HCT116 (cell line): ENCODE data around the gene AAK1. TPM values are rescaled to one million over a fixed set of nuclear protein-coding genes. Genes with fewer than 3 reads are reported as not detected.

Experiments used
- ATAC-seq: fragments of 200-7000 bp; cut with Tn5 transposase; 2 replicates; pipeline ENCODE4 v1.9.1; 2020; ENCODE audit warnings: mild to moderate bottlenecking, moderate library complexity
- BruUV-seq: library from RNA; stranded (reverse); fragments of 400-500 nt; replicated peaks from 2 replicates; lab custom pipeline; 2021; lab: Mats Ljungman, UMichigan
- CTCF ChIA-PET: fragments of 300-600 bp; sonication (Branson Sonifier 250); formaldehyde crosslinking; loops from one replicate; lab custom pipeline; 2021; ENCODE audit warnings: antibody characterized with exemption; lab: Charles Lee
- POLR2A ChIA-PET: fragments of 300-600, 350-600 bp; sonication (Branson Sonifier 250); formaldehyde crosslinking; loops from one replicate; lab custom pipeline; 2021; ENCODE audit warnings: antibody characterized with exemption; lab: Charles Lee
- RAD21 ChIA-PET, 2 experiments: fragments of 300-600 bp; sonication (Branson Sonifier 250); formaldehyde crosslinking; loops; one replicate each; lab custom pipeline; 2023; ENCODE audit warnings: low total read pairs in 2 of 2; ENCODE audit not compliant: uncharacterized antibody in 2 of 2, unreplicated experiment in 2 of 2, low non-redundant PET in 1 of 2; lab: Charles Lee
- DNase-seq: peaks from one replicate; pipeline ENCODE4 v3.0.0-alpha.2; 2010; ENCODE audit warnings: low read depth, low spot score
- H2AFZ ChIP-seq: fragments of 200-600 bp; shearing (Covaris generic), sonication (generic); 2 replicates; pipeline ENCODE4 v1.6.1; 2017; ENCODE audit warnings: low read depth, mixed run types, mixed read lengths, antibody characterized with exemption, low read length; ENCODE audit not compliant: poor library complexity, severe bottlenecking
- H3K27ac ChIP-seq: 2 replicates; pipeline ENCODE4 v1.5.1; 2012; ENCODE audit warnings: low read depth, low read length
- H3K27me3 ChIP-seq: fragments of 200-600 bp; sonication (generic); 2 replicates; pipeline ENCODE4 v1.6.1; 2016; ENCODE audit warnings: mixed run types, low read length, mixed read lengths; ENCODE audit not compliant: insufficient read depth
- H3K36me3 ChIP-seq, 2 experiments: fragments of 200-500 bp in 1 of 2; fragments of 200-600 bp in 1 of 2; sonication (Bioruptor generic) in 1 of 2; sonication (generic) in 1 of 2; 2 replicates each; pipeline versions ENCODE4 v1.5.1 to v1.6.1; 2014 to 2016; ENCODE audit warnings: low read length in 2 of 2, inconsistent platforms in 1 of 2, mixed read lengths in 1 of 2, mixed run types in 1 of 2; ENCODE audit not compliant: insufficient read depth in 2 of 2, control insufficient read depth in 1 of 2
- H3K4me1 ChIP-seq, 2 experiments: fragments of 200-600 bp in 1 of 2; sonication (generic) in 1 of 2; 2 replicates each; pipeline versions ENCODE4 v1.5.1 to v1.6.1; 2012 to 2017; ENCODE audit warnings: low read length in 2 of 2, inconsistent platforms in 1 of 2, mild to moderate bottlenecking in 1 of 2, mixed read lengths in 1 of 2, mixed run types in 1 of 2, moderate library complexity in 1 of 2; ENCODE audit not compliant: insufficient read depth in 2 of 2, control insufficient read depth in 1 of 2
- H3K4me2 ChIP-seq: fragments of 200-600 bp; sonication (generic); 2 replicates; pipeline ENCODE4 v1.6.1; 2017; ENCODE audit warnings: mixed run types, low read length, mixed read lengths
- H3K4me3 ChIP-seq, 2 experiments: fragments of 200-600 bp in 1 of 2; sonication (generic) in 1 of 2; replicated peaks in 1 of 2; 2 replicates each; pipeline ENCODE4 v1.5.1; 2011 to 2016; ENCODE audit warnings: low read length in 2 of 2, control low read depth in 1 of 2, low read depth in 1 of 2, mild to moderate bottlenecking in 1 of 2, mixed read lengths in 1 of 2, mixed run types in 1 of 2
- H3K79me2 ChIP-seq: fragments of 200-600 bp; sonication (generic); 2 replicates; pipeline ENCODE4 v1.6.1; 2017; ENCODE audit warnings: mild to moderate bottlenecking, mixed run types, low read length, moderate library complexity, mixed read lengths; ENCODE audit not compliant: insufficient read depth
- H3K9ac ChIP-seq: fragments of 200-600 bp; sonication (generic); 2 replicates; pipeline ENCODE4 v1.6.1; 2016; ENCODE audit warnings: low read length, mixed read lengths
- H3K9me2 ChIP-seq: fragments of 200-600 bp; sonication (generic), shearing (Covaris generic); 2 replicates; pipeline ENCODE4 v1.6.1; 2017; ENCODE audit warnings: mixed run types, mild to moderate bottlenecking, moderate library complexity; ENCODE audit not compliant: insufficient read depth
- H3K9me3 ChIP-seq, 2 experiments: fragments of 200-500 bp in 1 of 2; fragments of 200-600 bp in 1 of 2; sonication (Bioruptor generic) in 1 of 2; sonication (generic) in 1 of 2; 2 replicates each; pipeline ENCODE4 v1.6.1; 2014 to 2017; ENCODE audit warnings: low read length in 2 of 2, mixed read lengths in 2 of 2, inconsistent platforms in 1 of 2, low read depth in 1 of 2, mild to moderate bottlenecking in 1 of 2, mixed run types in 1 of 2, moderate library complexity in 1 of 2; ENCODE audit not compliant: control insufficient read depth in 1 of 2, insufficient read depth in 1 of 2
- H4K20me1 ChIP-seq: fragments of 200-600 bp; sonication (generic), shearing (Covaris generic); 2 replicates; pipeline ENCODE4 v1.6.1; 2017; ENCODE audit warnings: mixed run types, mild to moderate bottlenecking, moderate library complexity; ENCODE audit not compliant: insufficient read depth
- CBX3 ChIP-seq: IDR thresholded peaks from 2 replicates; pipeline ENCODE4 v1.6.1; 2012; ENCODE audit warnings: low read depth
- EGR1 ChIP-seq: IDR thresholded peaks from 2 replicates; pipeline ENCODE4 v1.6.1; 2012; ENCODE audit warnings: low read depth
- EZH2phosphoT487 ChIP-seq: fragments of 200-600 bp; IDR thresholded peaks from 2 replicates; pipeline ENCODE4 v1.6.1; 2018; ENCODE audit warnings: antibody characterized with exemption, borderline replicate concordance
- FOSL1 ChIP-seq: IDR thresholded peaks from 2 replicates; pipeline ENCODE4 v1.6.1; 2012; ENCODE audit warnings: low read depth
- JUND ChIP-seq: IDR thresholded peaks from 2 replicates; pipeline ENCODE4 v1.6.1; 2012
- POLR2A ChIP-seq: IDR thresholded peaks from 2 replicates; pipeline ENCODE4 v1.7.0; 2011; ENCODE audit warnings: borderline replicate concordance; ENCODE audit not compliant: insufficient read depth, insufficient read length; ENCODE audit errors: extremely low read depth
- RAD21 ChIP-seq: IDR thresholded peaks from 2 replicates; pipeline ENCODE4 v1.6.1; 2012; ENCODE audit warnings: low read depth, mild to moderate bottlenecking
- TCF7L2 ChIP-seq: IDR thresholded peaks from 2 replicates; pipeline ENCODE4 v1.7.0; 2011; ENCODE audit warnings: borderline replicate concordance, inconsistent platforms; ENCODE audit not compliant: insufficient read depth, insufficient read length; ENCODE audit errors: extremely low read depth
- YY1 ChIP-seq: IDR thresholded peaks from 2 replicates; pipeline ENCODE4 v1.6.1; 2011; ENCODE audit warnings: low read length, low read depth, moderate library complexity, mild to moderate bottlenecking; ENCODE audit not compliant: insufficient replicate concordance; ENCODE audit errors: extremely low read depth
- ZFX ChIP-seq: fragments of 450-650 bp; IDR thresholded peaks from 2 replicates; pipeline ENCODE4 v1.6.1; 2017
- ZNF274 ChIP-seq: fragments of 200-500 bp; sonication (Bioruptor generic); IDR thresholded peaks from 2 replicates; pipeline ENCODE4 v1.6.1; 2014; ENCODE audit warnings: mild to moderate bottlenecking, low read depth, low read length, inconsistent platforms
- intact Hi-C: fragments of 100-400 bp; cut with micrococcal nuclease; formaldehyde crosslinking; loops from 2 replicates; pipeline ENCODE4 v1.10.0; 2022
- total RNA-seq: library from RNA; stranded (reverse); gene quantifications from one replicate; pipeline ENCODE4 v1.2.1, GENCODE V29; 2021; ENCODE audit not compliant: unreplicated experiment
- TF ChIP-seq, protein P1 (sequence below): IDR thresholded peaks from 2 replicates; pipeline ENCODE4 v1.6.1; 2012
- TF ChIP-seq, protein P2 (sequence below), 3 experiments: fragments of 200-600 bp in 1 of 3; sonication (generic) in 1 of 3; IDR thresholded peaks in 2 of 3; conservative IDR thresholded peaks in 1 of 3; 2 replicates each; pipeline ENCODE4 v1.5.1; 2012 to 2017; ENCODE audit warnings: low read depth in 2 of 3, low read length in 2 of 3, antibody characterized with exemption in 1 of 3, borderline replicate concordance in 1 of 3, control low read depth in 1 of 3, mild to moderate bottlenecking in 1 of 3, mixed read lengths in 1 of 3, mixed run types in 1 of 3, moderate library complexity in 1 of 3; ENCODE audit not compliant: insufficient read depth in 1 of 3
- TF ChIP-seq, protein P3 (sequence below): IDR thresholded peaks from 2 replicates; pipeline ENCODE4 v1.6.1; 2011; ENCODE audit warnings: mild to moderate bottlenecking, low read length, moderate library complexity; ENCODE audit not compliant: insufficient replicate concordance; ENCODE audit errors: extremely low read depth
- TF ChIP-seq, protein P4 (sequence below): IDR thresholded peaks from 2 replicates; pipeline ENCODE4 v1.6.1; 2012

Gene AAK1
- total RNA-seq, 1 experiment from 2014 or later, result 32.0 TPM

DNA sequence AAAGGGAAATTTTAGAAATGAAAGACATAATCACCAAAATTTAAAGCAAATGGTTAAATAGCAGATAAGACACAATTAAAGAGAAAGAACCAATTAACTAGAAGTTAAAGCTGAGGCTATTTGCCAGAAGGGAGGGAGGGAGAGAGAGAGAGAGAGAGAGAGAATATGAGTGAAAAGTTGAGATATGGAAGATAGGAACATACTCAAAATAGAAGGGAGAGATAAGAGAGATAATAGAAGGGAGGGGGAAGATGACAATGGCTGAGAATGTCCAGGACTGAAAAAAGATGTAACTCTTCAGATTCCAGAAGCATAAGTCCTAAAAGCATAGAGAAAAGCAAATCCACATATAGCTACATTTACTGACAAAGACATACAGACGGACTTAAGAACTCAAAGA is 17.1 kb upstream of the AAK1 start:
- ATAC-seq, result no peak
- Histone ChIP-seq H3K9ac (no peak overlapping the region), H2AFZ (no peak overlapping the region), H3K9me3 (no peaks in the 10 kb centered on the region), H3K36me3 (no peaks in the 10 kb centered on the region), H3K27ac (no peak overlapping the region), H3K4me2 (no peak overlapping the region), H3K27me3 (no peaks in the 10 kb centered on the region), H3K79me2 (no peaks in the 10 kb centered on the region), H3K4me3 (no peak overlapping the region), H4K20me1 (no peaks in the 10 kb centered on the region)
- ChIA-PET RAD21 (no interaction called here), POLR2A (no interaction called here)
- BruUV-seq, result no TSS peak
- no peak for TF ChIP-seq POLR2A
- TF ChIP-seq TCF7L2, result no peak
- TF ChIP-seq CBX3, result no peak
- TF ChIP-seq, protein P1, sequence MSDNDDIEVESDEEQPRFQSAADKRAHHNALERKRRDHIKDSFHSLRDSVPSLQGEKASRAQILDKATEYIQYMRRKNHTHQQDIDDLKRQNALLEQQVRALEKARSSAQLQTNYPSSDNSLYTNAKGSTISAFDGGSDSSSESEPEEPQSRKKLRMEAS, result no peak
- no peak for TF ChIP-seq EGR1
- TF ChIP-seq, protein P2, sequence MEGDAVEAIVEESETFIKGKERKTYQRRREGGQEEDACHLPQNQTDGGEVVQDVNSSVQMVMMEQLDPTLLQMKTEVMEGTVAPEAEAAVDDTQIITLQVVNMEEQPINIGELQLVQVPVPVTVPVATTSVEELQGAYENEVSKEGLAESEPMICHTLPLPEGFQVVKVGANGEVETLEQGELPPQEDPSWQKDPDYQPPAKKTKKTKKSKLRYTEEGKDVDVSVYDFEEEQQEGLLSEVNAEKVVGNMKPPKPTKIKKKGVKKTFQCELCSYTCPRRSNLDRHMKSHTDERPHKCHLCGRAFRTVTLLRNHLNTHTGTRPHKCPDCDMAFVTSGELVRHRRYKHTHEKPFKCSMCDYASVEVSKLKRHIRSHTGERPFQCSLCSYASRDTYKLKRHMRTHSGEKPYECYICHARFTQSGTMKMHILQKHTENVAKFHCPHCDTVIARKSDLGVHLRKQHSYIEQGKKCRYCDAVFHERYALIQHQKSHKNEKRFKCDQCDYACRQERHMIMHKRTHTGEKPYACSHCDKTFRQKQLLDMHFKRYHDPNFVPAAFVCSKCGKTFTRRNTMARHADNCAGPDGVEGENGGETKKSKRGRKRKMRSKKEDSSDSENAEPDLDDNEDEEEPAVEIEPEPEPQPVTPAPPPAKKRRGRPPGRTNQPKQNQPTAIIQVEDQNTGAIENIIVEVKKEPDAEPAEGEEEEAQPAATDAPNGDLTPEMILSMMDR (IDR thresholded peaks at IDR 0.05 in 2 of 3, conservative IDR thresholded peaks at IDR 0.05 in 1 of 3; ENCODE audit: borderline replicate concordance in 1 of 3, insufficient read depth in 1 of 3, low read depth in 2 of 3, low read length in 2 of 3), result no peak
- TF ChIP-seq, protein P3, sequence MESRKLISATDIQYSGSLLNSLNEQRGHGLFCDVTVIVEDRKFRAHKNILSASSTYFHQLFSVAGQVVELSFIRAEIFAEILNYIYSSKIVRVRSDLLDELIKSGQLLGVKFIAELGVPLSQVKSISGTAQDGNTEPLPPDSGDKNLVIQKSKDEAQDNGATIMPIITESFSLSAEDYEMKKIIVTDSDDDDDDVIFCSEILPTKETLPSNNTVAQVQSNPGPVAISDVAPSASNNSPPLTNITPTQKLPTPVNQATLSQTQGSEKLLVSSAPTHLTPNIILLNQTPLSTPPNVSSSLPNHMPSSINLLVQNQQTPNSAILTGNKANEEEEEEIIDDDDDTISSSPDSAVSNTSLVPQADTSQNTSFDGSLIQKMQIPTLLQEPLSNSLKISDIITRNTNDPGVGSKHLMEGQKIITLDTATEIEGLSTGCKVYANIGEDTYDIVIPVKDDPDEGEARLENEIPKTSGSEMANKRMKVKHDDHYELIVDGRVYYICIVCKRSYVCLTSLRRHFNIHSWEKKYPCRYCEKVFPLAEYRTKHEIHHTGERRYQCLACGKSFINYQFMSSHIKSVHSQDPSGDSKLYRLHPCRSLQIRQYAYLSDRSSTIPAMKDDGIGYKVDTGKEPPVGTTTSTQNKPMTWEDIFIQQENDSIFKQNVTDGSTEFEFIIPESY, result no peak
- no peak for TF ChIP-seq RAD21
- no peak for TF ChIP-seq EZH2phosphoT487
- TF ChIP-seq ZNF274, result no peak
- TF ChIP-seq YY1, result no peak
- TF ChIP-seq, protein P4, sequence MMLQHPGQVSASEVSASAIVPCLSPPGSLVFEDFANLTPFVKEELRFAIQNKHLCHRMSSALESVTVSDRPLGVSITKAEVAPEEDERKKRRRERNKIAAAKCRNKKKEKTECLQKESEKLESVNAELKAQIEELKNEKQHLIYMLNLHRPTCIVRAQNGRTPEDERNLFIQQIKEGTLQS, result no peak
- TF ChIP-seq FOSL1, result no peak
- no peak for TF ChIP-seq ZFX
- TF ChIP-seq JUND, result no peak
- TF ChIP-seq, all 23 proteins: peak for 0
- Histone ChIP-seq H3K9me2 (no peaks in the 10 kb centered on the region), H3K4me1 (no peaks in the 10 kb centered on the region)
- intact Hi-C loops, result no loop called here
- no peak for DNase-seq
- CTCF ChIA-PET, result no interaction called here
